Loucy (cell line): ENCODE measurements around the gene GSG1L.

ENCODE experiments used
- EZH2phosphoT487 ChIP-seq: fragments of 200-600 bp; IDR thresholded peaks from 2 replicates; pipeline ENCODE4 v1.6.1; 2018; ENCODE audit warnings: antibody characterized with exemption, mild to moderate bottlenecking, moderate library complexity, borderline replicate concordance
- TF ChIP-seq, protein P1 (sequence below): fragments of 200-600 bp; sonication (generic); conservative IDR thresholded peaks from 2 replicates; pipeline ENCODE4 v1.5.1; 2014; ENCODE audit warnings: mild to moderate bottlenecking, antibody characterized with exemption, low read length

DNA sequence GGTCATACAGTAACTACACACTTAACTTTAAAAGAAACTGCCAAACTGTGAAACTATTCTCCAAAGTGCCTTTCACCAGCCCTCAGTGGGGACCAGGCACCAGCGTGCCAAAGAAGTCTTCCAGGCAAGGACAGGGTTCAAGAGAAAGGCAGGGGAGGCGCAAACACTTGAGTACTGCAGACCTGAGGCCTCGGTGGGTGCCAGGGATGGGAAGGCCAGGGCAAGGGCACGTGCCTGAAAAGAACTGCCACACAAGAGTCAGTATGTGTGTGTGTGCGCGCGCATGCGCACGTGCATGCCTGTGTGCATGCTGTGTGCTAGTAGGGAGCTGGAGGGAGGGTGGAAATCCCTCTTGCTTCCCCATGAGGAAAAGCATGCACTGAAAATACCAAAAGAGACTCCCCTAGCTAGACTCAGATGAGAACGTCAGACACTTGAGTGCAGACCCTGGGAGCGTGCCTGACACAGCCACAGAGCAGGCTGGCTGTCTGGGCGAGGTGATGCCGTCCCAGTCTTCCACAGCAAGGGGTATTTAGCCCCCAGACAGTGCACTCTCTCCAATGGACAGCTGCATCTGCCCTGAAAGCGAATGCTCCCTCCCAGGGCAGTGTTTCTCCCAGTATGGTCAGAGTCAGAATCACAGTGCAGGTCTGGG lies 40.1 kb upstream of the GSG1L start:
- no peak for TF ChIP-seq EZH2phosphoT487
- TF ChIP-seq, protein P1, sequence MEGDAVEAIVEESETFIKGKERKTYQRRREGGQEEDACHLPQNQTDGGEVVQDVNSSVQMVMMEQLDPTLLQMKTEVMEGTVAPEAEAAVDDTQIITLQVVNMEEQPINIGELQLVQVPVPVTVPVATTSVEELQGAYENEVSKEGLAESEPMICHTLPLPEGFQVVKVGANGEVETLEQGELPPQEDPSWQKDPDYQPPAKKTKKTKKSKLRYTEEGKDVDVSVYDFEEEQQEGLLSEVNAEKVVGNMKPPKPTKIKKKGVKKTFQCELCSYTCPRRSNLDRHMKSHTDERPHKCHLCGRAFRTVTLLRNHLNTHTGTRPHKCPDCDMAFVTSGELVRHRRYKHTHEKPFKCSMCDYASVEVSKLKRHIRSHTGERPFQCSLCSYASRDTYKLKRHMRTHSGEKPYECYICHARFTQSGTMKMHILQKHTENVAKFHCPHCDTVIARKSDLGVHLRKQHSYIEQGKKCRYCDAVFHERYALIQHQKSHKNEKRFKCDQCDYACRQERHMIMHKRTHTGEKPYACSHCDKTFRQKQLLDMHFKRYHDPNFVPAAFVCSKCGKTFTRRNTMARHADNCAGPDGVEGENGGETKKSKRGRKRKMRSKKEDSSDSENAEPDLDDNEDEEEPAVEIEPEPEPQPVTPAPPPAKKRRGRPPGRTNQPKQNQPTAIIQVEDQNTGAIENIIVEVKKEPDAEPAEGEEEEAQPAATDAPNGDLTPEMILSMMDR = no peak
